Uterus (tissue), 4 donors: ENCODE measurements around the gene PNLIP. TPM values are rescaled to one million over a fixed set of nuclear protein-coding genes. Genes with fewer than 3 reads are reported as not detected.

Experiments
- DNase-seq, 2 donors: peaks; one replicate each; pipeline ENCODE4 v3.0.0-alpha.2; 2019 to 2020
- H3K27ac ChIP-seq, 2 donors: fragments of 200-600 bp; sonication (generic); 1 replicate in 1 of 2; 2 replicates in 1 of 2; pipeline ENCODE4 v1.5.1; 2016 to 2018
- H3K27me3 ChIP-seq, 2 donors: fragments of 200-600 bp; sonication (generic); one replicate each; pipeline ENCODE4 v1.5.1; 2018 to 2019; ENCODE audit warnings: control low read depth in 1 of 2
- H3K36me3 ChIP-seq, 2 donors: fragments of 200-600 bp; sonication (generic); one replicate each; pipeline ENCODE4 v1.5.1; 2019; ENCODE audit warnings: control low read depth in 1 of 2
- H3K4me1 ChIP-seq, 2 donors: fragments of 200-600 bp; sonication (generic); one replicate each; pipeline ENCODE4 v1.5.1; 2018 to 2019; ENCODE audit warnings: control low read depth in 1 of 2
- H3K4me3 ChIP-seq, 2 donors: fragments of 200-600 bp; sonication (generic); 1 replicate in 1 of 2; 2 replicates in 1 of 2; pipeline ENCODE4 v1.5.1; 2018 to 2019; ENCODE audit warnings: mild to moderate bottlenecking in 1 of 2
- H3K9me3 ChIP-seq, 2 donors: fragments of 200-600 bp; sonication (generic); one replicate each; pipeline ENCODE4 v1.5.1; 2019; ENCODE audit warnings: control low read depth in 1 of 2
- CTCF ChIP-seq, 4 experiments: fragments of 200-600 bp in 2 of 4; fragments of 450-650 bp in 2 of 4; sonication (generic) in 2 of 4; IDR thresholded peaks; one replicate each; pipeline ENCODE4 v1.5.1; 2016 to 2019; ENCODE audit warnings: antibody characterized with exemption in 4 of 4, mild to moderate bottlenecking in 2 of 4, moderate library complexity in 1 of 4
- POLR2A ChIP-seq, 2 donors: fragments of 450-650 bp; IDR thresholded peaks; one replicate each; pipeline ENCODE4 v1.6.1; 2016; ENCODE audit warnings: antibody characterized with exemption in 2 of 2, mild to moderate bottlenecking in 1 of 2, moderate library complexity in 1 of 2
- intact Hi-C: fragments of 100-400 bp; cut with DNase I; formaldehyde crosslinking; loops from one replicate; pipeline ENCODE4 v1.15.1; 2023; ENCODE audit warnings: low total_unique reads
- total RNA-seq, 4 donors: library from RNA; depleted of rRNA in 3 of 4; stranded (reverse); fragments of >200 nt in 3 of 4; gene quantifications; one replicate each; pipeline versions ENCODE4 v1.1.0 to v1.2.4, GENCODE V29; 2014 to 2023
- donor health status: DM: yes; HTN: yes; CAD: no.

PNLIP gene
- total RNA-seq, 4 donors from 2014 or later, result not detected

- no peak overlapping the region for H3K4me3 ChIP-seq
- H3K4me1 ChIP-seq, result no peaks in the 10 kb centered on the region
- H3K27me3 ChIP-seq, result no peaks in the 10 kb centered on the region
- TF ChIP-seq POLR2A (IDR thresholded peaks at IDR 0.05) (no peak), CTCF (IDR thresholded peaks at IDR 0.05) (no peak)
- no peak for DNase-seq
- H3K9me3 ChIP-seq, result no peaks in the 10 kb centered on the region
- H3K36me3 ChIP-seq, result no peaks in the 10 kb centered on the region
- H3K27ac ChIP-seq, result no peak overlapping the region
- intact Hi-C loops, result no loop called here
Observed at GRCh38 chr10:116538992-116539391, 6.7 kb upstream of the PNLIP start.

GRCh38 chr10:116540814-116541213 lies 4.9 kb upstream of the PNLIP start:
- DNase-seq, result no peak
- Histone ChIP-seq H3K4me1 (no peaks in the 10 kb centered on the region), H3K27ac (no peak overlapping the region), H3K4me3 (no peak overlapping the region), H3K27me3 (no peaks in the 10 kb centered on the region), H3K36me3 (no peaks in the 10 kb centered on the region), H3K9me3 (no peaks in the 10 kb centered on the region)
- intact Hi-C loops, result no loop called here
- TF ChIP-seq CTCF (IDR thresholded peaks at IDR 0.05), result no peak
- no peak for TF ChIP-seq POLR2A (IDR thresholded peaks at IDR 0.05)

- Histone ChIP-seq H3K9me3 (no peaks in the 10 kb centered on the region), H3K27ac (no peak overlapping the region), H3K4me3 (no peak overlapping the region), H3K4me1 (no peaks in the 10 kb centered on the region), H3K27me3 (no peaks in the 10 kb centered on the region), H3K36me3 (no peaks in the 10 kb centered on the region)
- intact Hi-C loops, result no loop called here
- TF ChIP-seq CTCF (IDR thresholded peaks at IDR 0.05) (no peak), POLR2A (IDR thresholded peaks at IDR 0.05) (no peak)
- no peak for DNase-seq
Observed at GRCh38 chr10:116542007-116542677, 3.6 kb upstream of the PNLIP start.

GRCh38 chr10:116545122-116545521 lies 609 bp upstream of the PNLIP start:
- intact Hi-C loops, result no loop called here

GRCh38 chr10:116548301-116548700 lies 2.6 kb downstream of the PNLIP start:
- intact Hi-C loops, result no loop called here
- no peaks in the 10 kb centered on the region for H3K36me3 ChIP-seq

More at GRCh38 chr10:116545122-116545521, 609 bp upstream of the PNLIP start:
- Histone ChIP-seq H3K9me3 (no peaks in the 10 kb centered on the region), H3K27ac (no peak overlapping the region), H3K4me1 (no peaks in the 10 kb centered on the region), H3K4me3 (no peak overlapping the region), H3K27me3 (no peaks in the 10 kb centered on the region), H3K36me3 (no peaks in the 10 kb centered on the region)
- no peak for DNase-seq
- no peak for TF ChIP-seq POLR2A (IDR thresholded peaks at IDR 0.05)
- no peak for TF ChIP-seq CTCF (IDR thresholded peaks at IDR 0.05)

More at GRCh38 chr10:116548301-116548700, 2.6 kb downstream of the PNLIP start:
- H3K27me3 ChIP-seq, result no peaks in the 10 kb centered on the region
- no peaks in the 10 kb centered on the region for H3K4me1 ChIP-seq
- no peaks in the 10 kb centered on the region for H3K9me3 ChIP-seq
- TF ChIP-seq POLR2A (IDR thresholded peaks at IDR 0.05) (no peak), CTCF (IDR thresholded peaks at IDR 0.05) (no peak)
- no peak overlapping the region for H3K4me3 ChIP-seq
- no peak for DNase-seq
- no peak overlapping the region for H3K27ac ChIP-seq
